Measurements from ENCODE around the gene SEMA4F.

GRCh38 chr2:74675090-74675489 is 21.0 kb downstream of the SEMA4F start:
- TF ChIP-seq CTCF (conservative IDR thresholded peaks at IDR 0.05; ENCODE audit: low read length) (no peak), EZH2phosphoT487 (IDR thresholded peaks at IDR 0.05; ENCODE audit: borderline replicate concordance, low read depth, low read length) (no peak)
